ENCODE data around the gene ACLY. TPM values are rescaled to one million over a fixed set of nuclear protein-coding genes. Genes with fewer than 3 reads are reported as not detected.

The ACLY gene
- total RNA-seq, 1 experiment from 2014 or later, result 279 TPM

DNA sequence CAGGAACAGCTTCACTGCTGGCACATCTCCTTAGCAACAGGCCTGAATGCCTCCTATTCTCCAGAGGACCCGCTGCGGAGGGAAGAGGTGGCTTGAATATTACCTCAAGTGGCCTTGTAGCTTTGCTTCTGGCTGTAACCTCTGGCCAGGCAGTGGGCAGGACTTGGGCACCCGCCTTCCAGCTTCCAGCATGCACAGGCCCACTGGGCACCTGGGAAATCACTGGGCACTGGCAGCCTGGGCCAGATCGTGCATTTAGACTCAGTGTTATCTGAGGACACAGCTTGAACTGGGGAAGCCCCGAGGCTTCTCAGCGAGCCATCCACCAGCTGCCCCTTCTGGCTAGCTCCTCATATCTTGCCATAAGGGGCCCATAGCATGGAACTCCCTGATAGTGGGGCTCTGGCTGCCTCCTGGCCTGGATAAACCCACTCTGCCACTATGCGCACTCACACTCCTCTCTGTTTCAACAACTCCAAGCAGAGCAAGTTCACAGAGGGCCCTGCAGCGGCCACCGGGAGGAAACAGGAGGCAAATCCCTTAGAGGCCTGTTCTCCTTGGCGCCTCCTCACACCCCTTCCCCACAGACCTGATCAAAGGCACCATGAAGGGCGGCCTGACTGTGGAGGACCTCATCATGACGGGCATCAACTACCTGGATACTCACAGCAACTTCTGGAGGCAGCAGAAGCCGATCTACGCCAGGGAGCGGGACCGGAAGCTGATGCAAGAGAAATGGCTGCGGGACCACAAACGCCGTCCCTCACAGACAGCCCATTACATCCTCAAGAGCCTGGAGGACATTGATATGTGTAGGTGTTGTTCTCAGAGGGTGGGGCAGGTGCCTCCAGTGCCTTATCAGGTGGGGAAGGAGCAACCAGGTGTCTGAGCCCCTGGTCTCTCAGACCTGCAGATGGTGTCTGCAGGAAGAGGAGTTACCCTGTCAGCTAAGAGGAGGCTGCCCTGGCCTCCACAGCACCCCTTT lies 19.5 kb upstream of the ACLY start:
- no peak overlapping the region for H3K23ac ChIP-seq (ENCODE audit: insufficient read length, low read depth, low read length)
- H3K56ac ChIP-seq (ENCODE audit: insufficient read length, low read depth, low read length), result no peak overlapping the region
- no peak for DNase-seq
- H2AFZ ChIP-seq (ENCODE audit: low read length), result no peak overlapping the region
- Mint-ChIP-seq H3K4me1 (peaks cover 3 to 8% of the 10 kb centered on the region in 2 experiments; a peak in 3 of 4 replicates), H3K27me3 (ENCODE audit: low read depth) (no peaks in the 10 kb centered on the region), H3K4me3 (no peak overlapping the region), H3K36me3 (ENCODE audit: insufficient read depth in 1 of 3, low read depth in 3 of 3) (peaks cover 0 to 3% (median 0%) of the 10 kb centered on the region in 3 experiments; a peak in 1 of 7 replicates), H3K27ac (peak overlapping the region in 2 of 3 experiments; percentile 49 to 74; a peak in 3 of 7 replicates), H3K9me3 (no peaks in the 10 kb centered on the region; a peak in 1 of 5 replicates)
- H2BK5ac ChIP-seq (ENCODE audit: insufficient read length, low read length), result no peak overlapping the region
- no peak overlapping the region for H2BK20ac ChIP-seq (ENCODE audit: low read depth, low read length, poor library complexity, severe bottlenecking)
- H4K8ac ChIP-seq (replicated peaks; ENCODE audit: insufficient read length, low read depth, low read length), result no peak overlapping the region
- no peak overlapping the region for H4K5ac ChIP-seq (ENCODE audit: insufficient read length, low read depth, low read length)
- no peaks in the 10 kb centered on the region for H3K79me1 ChIP-seq (ENCODE audit: insufficient read depth, low read depth, low read length, poor library complexity, severe bottlenecking)
- no peak overlapping the region for H3K27ac ChIP-seq (ENCODE audit: insufficient read length, low read depth, low read length)
- H2BK12ac ChIP-seq (ENCODE audit: insufficient read length, low read depth, low read length), result no peak overlapping the region
- H2BK15ac ChIP-seq (ENCODE audit: low read depth, low read length), result no peak overlapping the region
- no peak overlapping the region for H3K18ac ChIP-seq (ENCODE audit: insufficient read length, low read depth, low read length)
- H3K9ac ChIP-seq (ENCODE audit: extremely low read depth, insufficient read length, low read length), result no peak overlapping the region
- H3K79me2 ChIP-seq (ENCODE audit: insufficient read depth, low read length), result no peaks in the 10 kb centered on the region
- no peak overlapping the region for H2AK5ac ChIP-seq (ENCODE audit: insufficient read length, low read length)
- H3K4ac ChIP-seq (ENCODE audit: low read depth, low read length), result no peak overlapping the region
- TF ChIP-seq, protein P1, sequence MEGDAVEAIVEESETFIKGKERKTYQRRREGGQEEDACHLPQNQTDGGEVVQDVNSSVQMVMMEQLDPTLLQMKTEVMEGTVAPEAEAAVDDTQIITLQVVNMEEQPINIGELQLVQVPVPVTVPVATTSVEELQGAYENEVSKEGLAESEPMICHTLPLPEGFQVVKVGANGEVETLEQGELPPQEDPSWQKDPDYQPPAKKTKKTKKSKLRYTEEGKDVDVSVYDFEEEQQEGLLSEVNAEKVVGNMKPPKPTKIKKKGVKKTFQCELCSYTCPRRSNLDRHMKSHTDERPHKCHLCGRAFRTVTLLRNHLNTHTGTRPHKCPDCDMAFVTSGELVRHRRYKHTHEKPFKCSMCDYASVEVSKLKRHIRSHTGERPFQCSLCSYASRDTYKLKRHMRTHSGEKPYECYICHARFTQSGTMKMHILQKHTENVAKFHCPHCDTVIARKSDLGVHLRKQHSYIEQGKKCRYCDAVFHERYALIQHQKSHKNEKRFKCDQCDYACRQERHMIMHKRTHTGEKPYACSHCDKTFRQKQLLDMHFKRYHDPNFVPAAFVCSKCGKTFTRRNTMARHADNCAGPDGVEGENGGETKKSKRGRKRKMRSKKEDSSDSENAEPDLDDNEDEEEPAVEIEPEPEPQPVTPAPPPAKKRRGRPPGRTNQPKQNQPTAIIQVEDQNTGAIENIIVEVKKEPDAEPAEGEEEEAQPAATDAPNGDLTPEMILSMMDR (conservative IDR thresholded peaks at IDR 0.05), result no peak
- H3K27me3 ChIP-seq (ENCODE audit: insufficient read depth, low read length), result no peaks in the 10 kb centered on the region
- no peaks in the 10 kb centered on the region for H3K23me2 ChIP-seq (ENCODE audit: insufficient read length, low read depth, low read length, poor library complexity, severe bottlenecking)
- H3K9me3 ChIP-seq (ENCODE audit: control insufficient read depth, low read depth, low read length), result no peaks in the 10 kb centered on the region
- no CpG with 5 or more reads among the region's 19 CpGs for WGBS (ENCODE audit: extremely low coverage, insufficient read length, low lambda C conversion rate)
- H4K91ac ChIP-seq (ENCODE audit: insufficient read length, low read depth, low read length), result no peak overlapping the region
- H3K14ac ChIP-seq (ENCODE audit: insufficient read depth, low read length), result no peak overlapping the region
- no peak overlapping the region for H3K4me2 ChIP-seq (ENCODE audit: insufficient read depth, insufficient read length, low read length)
- H2BK120ac ChIP-seq (ENCODE audit: low read depth, low read length, poor library complexity, severe bottlenecking), result no peak overlapping the region
- no peaks in the 10 kb centered on the region for H4K20me1 ChIP-seq (ENCODE audit: control insufficient read depth, insufficient read depth, insufficient read length)
- no peak overlapping the region for H3T11ph ChIP-seq (ENCODE audit: low read length)
- H3K4me1 ChIP-seq (ENCODE audit: insufficient read depth, low read length), result no peaks in the 10 kb centered on the region

Data from H9 (cell line).